IPS-15b (cell line): ENCODE data around the gene CD99.

Source experiments
- H3K27me3 ChIP-seq: one replicate; pipeline ENCODE4 v1.6.1; 2013; ENCODE audit warnings: low read length; ENCODE audit not compliant: control insufficient read depth, insufficient read depth
- H3K36me3 ChIP-seq: one replicate; pipeline ENCODE4 v1.6.1; 2013; ENCODE audit warnings: low read length; ENCODE audit not compliant: control insufficient read depth, insufficient read depth
- H3K4me1 ChIP-seq: one replicate; pipeline ENCODE4 v1.6.1; 2013; ENCODE audit warnings: mild to moderate bottlenecking, low read length; ENCODE audit not compliant: control insufficient read depth, insufficient read depth
- H3K4me3 ChIP-seq: one replicate; pipeline ENCODE4 v1.5.1; 2013; ENCODE audit warnings: low read depth, low read length
- H3K9ac ChIP-seq: one replicate; pipeline ENCODE4 v1.6.1; 2013; ENCODE audit warnings: low read depth, mild to moderate bottlenecking, low read length
- H3K9me3 ChIP-seq: one replicate; pipeline ENCODE4 v1.6.1; 2013; ENCODE audit warnings: mild to moderate bottlenecking, low read length; ENCODE audit not compliant: control insufficient read depth, insufficient read depth

The CD99 gene

DNA sequence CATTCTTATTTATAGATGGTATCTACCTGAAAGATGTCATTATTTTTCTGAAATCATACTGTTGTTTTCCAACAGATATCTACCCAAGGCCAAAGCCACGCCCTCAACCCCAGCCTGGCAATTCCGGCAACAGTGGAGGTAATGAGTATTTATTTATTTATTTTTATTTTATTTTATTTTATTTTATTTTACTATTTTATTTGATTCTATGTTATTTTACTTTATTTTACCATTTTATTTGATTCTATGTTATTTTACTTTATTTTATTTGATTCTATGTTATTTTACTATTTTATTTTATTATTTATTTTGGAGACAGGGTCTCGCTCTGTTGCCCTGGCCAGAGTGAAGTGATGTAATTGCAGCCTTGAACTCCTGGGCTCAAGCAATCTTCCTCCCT, 98.5 kb downstream of the CD99 start:
- H3K36me3 ChIP-seq, result no peaks in the 10 kb centered on the region

More for the DNA sequence above, 98.5 kb downstream of the CD99 start:
- no peak overlapping the region for H3K9ac ChIP-seq
- H3K9me3 ChIP-seq, result no peaks in the 10 kb centered on the region
- no peaks in the 10 kb centered on the region for H3K27me3 ChIP-seq
- H3K4me1 ChIP-seq, result peaks cover 11% of the 10 kb centered on the region
- H3K4me3 ChIP-seq, result no peak overlapping the region
